Measurements from ENCODE around the gene DCC.

DCC gene

DNA sequence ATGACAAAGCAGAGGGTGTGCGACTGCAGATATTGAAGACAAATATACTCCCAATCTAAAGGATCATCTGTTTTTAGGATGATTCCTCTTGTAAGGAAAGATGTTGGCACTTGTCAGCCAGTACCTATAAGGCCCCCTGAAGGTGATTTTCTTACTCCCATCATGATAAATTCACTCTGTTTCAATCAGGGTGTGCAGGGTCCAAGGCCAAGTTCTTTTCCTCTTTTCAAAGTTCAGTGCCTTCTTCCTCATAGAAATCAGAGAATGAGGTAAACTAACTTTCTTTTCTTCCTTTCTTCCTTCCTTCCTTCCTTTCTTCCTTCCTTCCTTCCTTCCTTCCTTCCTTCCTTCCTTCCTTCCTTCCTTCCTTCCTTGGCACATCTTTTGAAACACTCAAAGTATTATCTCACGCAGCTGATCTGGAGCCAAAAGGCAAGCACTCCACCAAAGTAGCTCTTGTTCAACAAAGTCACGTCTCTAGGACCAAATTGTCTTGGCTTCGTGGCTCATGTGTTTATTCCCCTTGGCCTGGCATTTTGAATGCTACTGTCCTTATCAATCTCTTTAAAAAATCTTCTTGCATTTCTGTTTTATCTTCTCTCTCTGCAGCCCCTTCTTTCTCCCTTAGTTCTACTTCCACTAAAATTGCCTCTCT lies 87.7 kb downstream of the DCC start:
- no peak for DNase-seq (ENCODE audit: low read depth)
- Histone ChIP-seq H3K36me3 (ENCODE audit: control insufficient read depth, insufficient read depth, low read length, severe bottlenecking) (no peaks in the 10 kb centered on the region), H3K9ac (ENCODE audit: low read length) (no peak overlapping the region), H3K4me1 (ENCODE audit: control insufficient read depth, insufficient read depth, low read length) (no peaks in the 10 kb centered on the region), H3K27me3 (replicated peaks; ENCODE audit: control insufficient read depth, insufficient read depth, low read length) (no peaks in the 10 kb centered on the region), H3K9me3 (ENCODE audit: control insufficient read depth, low read length) (no peaks in the 10 kb centered on the region), H3K4me3 (ENCODE audit: low read length) (no peak overlapping the region)

DNA sequence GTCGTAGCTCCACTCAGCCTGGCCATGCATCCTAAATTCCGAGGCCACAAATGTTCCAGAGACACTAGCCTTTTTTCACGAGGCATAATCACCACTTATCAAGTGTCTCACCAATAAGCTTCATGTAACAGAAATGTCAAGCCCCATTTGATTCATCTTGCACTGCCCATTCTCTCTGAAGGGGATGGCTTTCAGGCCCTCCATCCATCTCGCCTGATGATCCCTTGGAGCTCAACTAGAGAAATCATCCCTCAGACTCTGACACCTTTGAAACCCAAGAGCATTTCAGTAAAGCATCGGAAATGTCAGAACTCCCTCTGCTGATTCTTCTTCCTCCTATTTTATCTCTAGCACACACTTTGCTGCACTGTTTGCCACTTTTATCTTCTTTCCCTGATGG lies 91.7 kb downstream of the DCC start:
- Histone ChIP-seq H3K4me3 (ENCODE audit: low read length) (no peak overlapping the region), H3K9ac (ENCODE audit: low read length) (no peak overlapping the region), H3K27me3 (replicated peaks; ENCODE audit: control insufficient read depth, insufficient read depth, low read length) (no peaks in the 10 kb centered on the region), H3K9me3 (ENCODE audit: control insufficient read depth, low read length) (no peaks in the 10 kb centered on the region), H3K4me1 (ENCODE audit: control insufficient read depth, insufficient read depth, low read length) (no peaks in the 10 kb centered on the region), H3K36me3 (ENCODE audit: control insufficient read depth, insufficient read depth, low read length, severe bottlenecking) (no peaks in the 10 kb centered on the region)
- DNase-seq (ENCODE audit: low read depth): no peak

DNA sequence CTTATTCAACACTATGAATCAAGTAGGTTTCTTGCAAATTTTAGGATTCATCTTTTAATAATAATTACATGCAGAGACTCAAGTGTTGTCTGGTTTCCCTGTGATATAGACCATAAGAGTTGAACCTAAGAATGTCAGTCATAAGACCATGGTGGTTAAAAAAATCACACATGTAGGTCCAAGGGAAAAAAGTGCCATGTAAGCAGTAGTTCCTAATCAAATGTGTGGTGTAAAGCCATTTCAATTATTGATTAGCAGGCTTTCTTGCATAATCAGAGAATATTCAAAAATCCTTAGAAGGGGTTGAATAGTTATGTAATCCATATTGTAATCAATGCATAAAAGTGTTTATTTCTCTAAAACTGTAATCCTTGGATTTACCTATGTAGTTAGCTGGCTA lies 93.8 kb downstream of the DCC start:
- H3K36me3 ChIP-seq (ENCODE audit: control insufficient read depth, insufficient read depth, low read length, severe bottlenecking): no peaks in the 10 kb centered on the region
- H3K4me3 ChIP-seq (ENCODE audit: low read length): no peak overlapping the region
- H3K27me3 ChIP-seq (replicated peaks; ENCODE audit: control insufficient read depth, insufficient read depth, low read length): no peaks in the 10 kb centered on the region
- no peaks in the 10 kb centered on the region for H3K9me3 ChIP-seq (ENCODE audit: control insufficient read depth, low read length)
- no peak overlapping the region for H3K9ac ChIP-seq (ENCODE audit: low read length)
- H3K4me1 ChIP-seq (ENCODE audit: control insufficient read depth, insufficient read depth, low read length): no peaks in the 10 kb centered on the region
- no peak for DNase-seq (ENCODE audit: low read depth)

DNA sequence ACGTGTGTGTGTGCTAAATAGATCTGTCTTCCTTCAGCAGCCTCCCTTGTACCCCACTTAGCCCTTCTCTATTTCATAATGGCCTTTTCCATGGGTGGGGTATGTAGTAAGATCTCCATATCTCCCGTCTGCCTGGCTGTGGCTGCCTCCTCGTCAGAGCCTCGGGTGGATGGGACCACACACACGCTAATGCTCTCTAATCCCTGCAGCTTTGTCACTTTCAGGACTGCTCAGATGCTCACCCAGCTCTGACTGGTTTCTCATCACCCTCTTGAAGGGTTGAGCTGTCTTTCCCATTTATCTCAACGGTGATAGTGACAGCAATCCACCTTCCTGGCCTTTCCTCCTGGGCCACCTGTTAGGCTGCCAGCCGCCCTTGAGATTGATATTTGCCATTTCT lies 95.3 kb downstream of the DCC start:
- Histone ChIP-seq H3K4me1 (ENCODE audit: control insufficient read depth, insufficient read depth, low read length) (no peaks in the 10 kb centered on the region), H3K9me3 (ENCODE audit: control insufficient read depth, low read length) (no peaks in the 10 kb centered on the region), H3K4me3 (ENCODE audit: low read length) (no peak overlapping the region), H3K36me3 (ENCODE audit: control insufficient read depth, insufficient read depth, low read length, severe bottlenecking) (no peaks in the 10 kb centered on the region), H3K9ac (ENCODE audit: low read length) (no peak overlapping the region), H3K27me3 (replicated peaks; ENCODE audit: control insufficient read depth, insufficient read depth, low read length) (no peaks in the 10 kb centered on the region)
- DNase-seq (ENCODE audit: low read depth): no peak

DNA sequence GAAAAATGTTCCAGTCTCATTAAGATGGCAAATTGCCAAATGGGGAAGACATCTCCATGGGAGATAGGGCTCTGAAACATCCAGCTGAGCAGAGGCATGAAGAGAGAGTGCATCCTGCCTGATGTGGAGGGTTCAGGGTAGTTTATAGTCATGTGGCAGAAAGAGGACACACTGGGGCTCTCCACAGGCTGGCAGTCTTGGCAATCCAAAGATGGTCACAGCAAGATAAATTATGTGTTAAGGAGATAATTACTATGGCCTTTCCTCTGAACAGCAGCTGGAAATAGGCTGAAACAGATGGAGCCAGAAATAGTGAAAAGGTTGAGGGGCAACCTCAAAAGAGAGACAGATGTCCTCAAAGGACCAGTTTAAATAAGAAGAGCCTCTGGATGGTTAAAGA lies 97.2 kb downstream of the DCC start:
- H3K4me1 ChIP-seq (ENCODE audit: control insufficient read depth, insufficient read depth, low read length): no peaks in the 10 kb centered on the region

DNA sequence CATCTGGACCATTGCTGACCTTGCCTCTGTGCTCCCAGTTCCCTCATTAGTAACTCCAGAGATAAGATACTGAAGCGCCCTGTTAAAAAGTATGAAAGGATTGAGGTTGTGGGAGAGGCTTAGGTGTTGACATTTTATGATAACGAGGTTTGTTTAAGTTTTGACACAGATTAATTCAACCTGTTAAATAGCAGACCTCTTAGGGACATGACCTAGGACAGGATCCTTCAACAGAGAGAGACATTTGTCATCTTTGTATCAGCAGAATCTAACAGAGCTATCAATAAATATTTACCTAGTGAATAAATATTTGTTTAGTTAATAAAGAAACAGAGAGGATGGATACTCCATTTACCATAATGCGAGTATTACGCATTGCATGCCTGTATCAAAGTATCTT lies 99.5 kb downstream of the DCC start:
- no peaks in the 10 kb centered on the region for H3K9me3 ChIP-seq (ENCODE audit: control insufficient read depth, low read length)
- H3K4me1 ChIP-seq (ENCODE audit: control insufficient read depth, insufficient read depth, low read length): no peaks in the 10 kb centered on the region
- H3K36me3 ChIP-seq (ENCODE audit: control insufficient read depth, insufficient read depth, low read length, severe bottlenecking): no peaks in the 10 kb centered on the region
- no peak for DNase-seq (ENCODE audit: low read depth)
- H3K9ac ChIP-seq (ENCODE audit: low read length): no peak overlapping the region
- H3K27me3 ChIP-seq (replicated peaks; ENCODE audit: control insufficient read depth, insufficient read depth, low read length): no peaks in the 10 kb centered on the region
- H3K4me3 ChIP-seq (ENCODE audit: low read length): no peak overlapping the region

More for the DNA sequence above, 97.2 kb downstream of the DCC start:
- DNase-seq (ENCODE audit: low read depth): no peak
- Histone ChIP-seq H3K9ac (ENCODE audit: low read length) (no peak overlapping the region), H3K9me3 (ENCODE audit: control insufficient read depth, low read length) (no peaks in the 10 kb centered on the region), H3K27me3 (replicated peaks; ENCODE audit: control insufficient read depth, insufficient read depth, low read length) (no peaks in the 10 kb centered on the region), H3K36me3 (ENCODE audit: control insufficient read depth, insufficient read depth, low read length, severe bottlenecking) (no peaks in the 10 kb centered on the region), H3K4me3 (ENCODE audit: low read length) (no peak overlapping the region)

DNA sequence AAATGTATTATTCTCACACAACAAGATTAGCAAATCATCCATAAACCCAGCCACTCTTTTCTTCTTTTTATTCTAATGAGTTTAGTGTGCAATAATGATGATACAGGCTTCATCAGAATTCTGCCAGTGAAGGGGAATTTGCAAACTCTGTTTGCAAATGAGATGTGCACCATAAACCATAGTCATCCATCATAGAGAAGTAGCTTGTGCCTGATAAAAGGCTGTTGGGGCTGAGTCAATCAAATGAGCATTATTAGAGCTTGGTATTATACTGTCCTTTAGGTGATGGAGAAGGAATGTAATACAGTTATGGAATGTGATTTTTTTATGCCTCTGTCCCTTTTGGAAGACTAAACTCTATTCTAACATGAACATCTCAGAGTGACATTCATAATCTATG lies 101.8 kb downstream of the DCC start:
- Histone ChIP-seq H3K9ac (ENCODE audit: low read length) (no peak overlapping the region), H3K4me1 (ENCODE audit: control insufficient read depth, insufficient read depth, low read length) (no peaks in the 10 kb centered on the region), H3K9me3 (ENCODE audit: control insufficient read depth, low read length) (no peaks in the 10 kb centered on the region), H3K4me3 (ENCODE audit: low read length) (no peak overlapping the region), H3K36me3 (ENCODE audit: control insufficient read depth, insufficient read depth, low read length, severe bottlenecking) (no peaks in the 10 kb centered on the region), H3K27me3 (replicated peaks; ENCODE audit: control insufficient read depth, insufficient read depth, low read length) (no peaks in the 10 kb centered on the region)
- DNase-seq (ENCODE audit: low read depth): no peak

DNA sequence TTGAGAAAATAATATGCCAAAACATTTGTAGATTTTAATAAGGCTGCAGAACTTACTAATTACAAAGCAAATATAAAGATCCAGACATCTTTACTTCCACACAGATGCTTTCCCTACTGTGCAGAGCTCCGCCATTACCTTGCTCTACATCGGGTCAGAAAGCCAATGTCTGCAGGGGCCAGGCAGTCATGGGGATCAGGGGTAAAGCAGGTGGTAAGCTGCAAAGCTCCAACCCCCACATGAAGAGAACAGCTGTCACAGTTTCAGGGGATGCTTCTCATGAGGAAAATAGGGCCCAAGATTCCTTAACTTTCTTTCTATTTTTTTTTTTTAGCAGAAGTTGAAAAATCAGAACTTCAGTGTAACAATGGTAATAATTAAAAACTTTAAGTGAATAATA lies 102.7 kb downstream of the DCC start:
- Histone ChIP-seq H3K36me3 (ENCODE audit: control insufficient read depth, insufficient read depth, low read length, severe bottlenecking) (no peaks in the 10 kb centered on the region), H3K4me1 (ENCODE audit: control insufficient read depth, insufficient read depth, low read length) (no peaks in the 10 kb centered on the region), H3K4me3 (ENCODE audit: low read length) (no peak overlapping the region), H3K9me3 (ENCODE audit: control insufficient read depth, low read length) (no peaks in the 10 kb centered on the region), H3K9ac (ENCODE audit: low read length) (no peak overlapping the region), H3K27me3 (replicated peaks; ENCODE audit: control insufficient read depth, insufficient read depth, low read length) (no peaks in the 10 kb centered on the region)
- DNase-seq (ENCODE audit: low read depth): no peak

DNA sequence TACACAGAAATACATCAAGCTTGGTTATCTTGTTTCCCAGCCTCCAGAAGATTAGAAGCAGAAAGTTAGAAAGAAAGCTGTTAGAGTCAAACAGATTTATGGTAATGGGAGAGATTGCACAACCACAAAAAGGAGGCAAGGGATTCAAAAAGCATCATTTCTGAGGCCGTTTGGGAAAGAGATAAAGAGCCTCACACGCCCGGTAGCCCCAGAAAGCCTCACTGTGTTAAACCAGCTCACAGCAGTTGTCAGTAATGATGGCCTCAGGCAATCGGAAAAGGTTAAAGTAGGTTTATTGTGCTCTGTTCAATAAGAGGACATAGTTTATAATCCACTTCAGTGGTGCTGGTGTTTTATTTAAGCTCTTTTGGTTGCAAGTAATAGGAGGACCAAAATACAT lies 111.3 kb downstream of the DCC start:
- H3K4me3 ChIP-seq (ENCODE audit: low read length): no peak overlapping the region
- no peak for DNase-seq (ENCODE audit: low read depth)

DNA sequence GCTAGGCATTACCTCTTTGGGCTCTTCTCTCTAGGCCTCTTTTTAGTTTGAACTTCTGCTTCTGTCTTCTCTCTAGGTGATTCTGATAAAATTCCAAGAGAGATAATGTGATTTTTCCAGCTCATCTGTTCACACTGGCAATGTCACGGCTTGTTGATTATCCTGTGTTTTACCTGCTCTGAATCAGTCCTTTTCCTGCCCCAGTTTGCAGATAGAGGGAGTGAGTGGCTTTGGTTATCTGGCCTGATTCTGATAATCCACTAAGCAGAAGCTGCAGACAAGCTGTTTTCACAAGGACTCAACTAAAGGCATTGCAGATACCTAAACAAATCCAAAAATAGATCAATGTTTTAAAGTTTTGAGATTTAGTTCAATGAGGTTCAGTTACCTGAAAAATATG lies 111.9 kb downstream of the DCC start:
- no peak overlapping the region for H3K9ac ChIP-seq (ENCODE audit: low read length)
- H3K4me1 ChIP-seq (ENCODE audit: control insufficient read depth, insufficient read depth, low read length): no peaks in the 10 kb centered on the region
- H3K4me3 ChIP-seq (ENCODE audit: low read length): no peak overlapping the region
- no peak for DNase-seq (ENCODE audit: low read depth)
- H3K9me3 ChIP-seq (ENCODE audit: control insufficient read depth, low read length): no peaks in the 10 kb centered on the region
- H3K36me3 ChIP-seq (ENCODE audit: control insufficient read depth, insufficient read depth, low read length, severe bottlenecking): no peaks in the 10 kb centered on the region
- no peaks in the 10 kb centered on the region for H3K27me3 ChIP-seq (replicated peaks; ENCODE audit: control insufficient read depth, insufficient read depth, low read length)

More for the DNA sequence above, 111.3 kb downstream of the DCC start:
- H3K27me3 ChIP-seq (replicated peaks; ENCODE audit: control insufficient read depth, insufficient read depth, low read length): no peaks in the 10 kb centered on the region
- no peaks in the 10 kb centered on the region for H3K36me3 ChIP-seq (ENCODE audit: control insufficient read depth, insufficient read depth, low read length, severe bottlenecking)
- no peaks in the 10 kb centered on the region for H3K4me1 ChIP-seq (ENCODE audit: control insufficient read depth, insufficient read depth, low read length)
- H3K9ac ChIP-seq (ENCODE audit: low read length): no peak overlapping the region
- H3K9me3 ChIP-seq (ENCODE audit: control insufficient read depth, low read length): no peaks in the 10 kb centered on the region

DNA sequence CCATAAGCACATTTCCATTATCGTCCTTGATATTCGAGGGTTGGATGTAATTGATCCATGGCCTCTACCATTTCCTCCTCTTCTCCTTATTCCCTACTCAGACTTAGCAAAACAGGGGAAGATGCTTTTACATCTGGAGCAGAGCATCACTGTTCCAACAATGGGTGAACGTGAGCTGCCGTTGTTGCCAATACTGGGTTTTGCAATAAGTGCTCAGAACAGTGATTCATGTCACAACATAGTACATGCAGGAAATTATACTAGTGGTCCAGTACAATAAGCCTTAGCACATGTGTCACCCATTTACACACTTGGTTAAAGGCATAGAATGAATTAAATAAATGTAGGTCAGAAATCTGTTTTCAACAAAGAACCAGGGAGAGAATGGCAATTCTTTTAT lies 112.4 kb downstream of the DCC start:
- Histone ChIP-seq H3K9ac (ENCODE audit: low read length) (no peak overlapping the region), H3K36me3 (ENCODE audit: control insufficient read depth, insufficient read depth, low read length, severe bottlenecking) (no peaks in the 10 kb centered on the region), H3K4me1 (ENCODE audit: control insufficient read depth, insufficient read depth, low read length) (no peaks in the 10 kb centered on the region), H3K27me3 (replicated peaks; ENCODE audit: control insufficient read depth, insufficient read depth, low read length) (no peaks in the 10 kb centered on the region), H3K9me3 (ENCODE audit: control insufficient read depth, low read length) (no peaks in the 10 kb centered on the region), H3K4me3 (ENCODE audit: low read length) (no peak overlapping the region)
- DNase-seq (ENCODE audit: low read depth): no peak

DNA sequence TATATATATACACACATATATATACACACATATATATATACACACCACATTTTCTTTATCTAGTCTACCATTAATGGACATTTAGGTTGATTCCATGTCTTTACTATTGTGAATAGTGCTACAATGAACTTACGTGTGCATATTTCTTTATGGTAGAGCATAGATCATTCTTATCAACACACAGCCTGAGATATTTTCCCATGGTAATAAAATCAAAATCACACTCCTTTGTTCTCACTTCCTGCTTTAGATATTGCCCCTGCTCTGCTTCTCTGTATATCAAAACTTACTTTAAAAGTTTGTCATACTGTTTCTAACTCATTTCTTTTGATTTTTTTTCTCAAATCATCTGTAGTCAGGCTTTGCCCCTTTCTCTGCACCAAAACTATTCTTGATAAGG lies 119.9 kb downstream of the DCC start:
- H3K36me3 ChIP-seq (ENCODE audit: control insufficient read depth, insufficient read depth, low read length, severe bottlenecking): no peaks in the 10 kb centered on the region
- H3K9ac ChIP-seq (ENCODE audit: low read length): no peak overlapping the region
- H3K4me1 ChIP-seq (ENCODE audit: control insufficient read depth, insufficient read depth, low read length): no peaks in the 10 kb centered on the region
- H3K4me3 ChIP-seq (ENCODE audit: low read length): no peak overlapping the region
- H3K9me3 ChIP-seq (ENCODE audit: control insufficient read depth, low read length): no peaks in the 10 kb centered on the region
- DNase-seq (ENCODE audit: low read depth): no peak
- no peaks in the 10 kb centered on the region for H3K27me3 ChIP-seq (replicated peaks; ENCODE audit: control insufficient read depth, insufficient read depth, low read length)

All from adipocyte (in vitro differentiated cells).